Transverse colon (tissue), 3 donors: ENCODE results near the gene ADRB1.

Experiments
- CTCF ChIP-seq, 5 experiments: fragments of 200-600 bp in 3 of 5; fragments of 450-650 bp in 2 of 5; sonication (generic) in 3 of 5; IDR thresholded peaks; 1 replicate in 2 of 5; 2 replicates in 3 of 5; pipeline ENCODE4 v1.5.1; 2016 to 2017; ENCODE audit warnings: antibody characterized with exemption in 5 of 5, inconsistent platforms in 3 of 5, mild to moderate bottlenecking in 2 of 5, moderate library complexity in 1 of 5
- POLR2A ChIP-seq: fragments of 450-650 bp; IDR thresholded peaks from one replicate; pipeline ENCODE4 v1.6.1; 2016; ENCODE audit warnings: antibody characterized with exemption, mild to moderate bottlenecking, moderate library complexity

GRCh38 chr10:114003161-114003941, 40.3 kb upstream of the ADRB1 start:
- TF ChIP-seq CTCF (IDR thresholded peaks at IDR 0.05) = no peak
- no peak for TF ChIP-seq POLR2A
